Measurements from ENCODE around the gene TREH.
"Not testable (repeated sequence)": the region's sequence is repeated elsewhere in the genome, so short reads cannot be mapped to it uniquely, and the experiment has no call there.

TREH gene

DNA sequence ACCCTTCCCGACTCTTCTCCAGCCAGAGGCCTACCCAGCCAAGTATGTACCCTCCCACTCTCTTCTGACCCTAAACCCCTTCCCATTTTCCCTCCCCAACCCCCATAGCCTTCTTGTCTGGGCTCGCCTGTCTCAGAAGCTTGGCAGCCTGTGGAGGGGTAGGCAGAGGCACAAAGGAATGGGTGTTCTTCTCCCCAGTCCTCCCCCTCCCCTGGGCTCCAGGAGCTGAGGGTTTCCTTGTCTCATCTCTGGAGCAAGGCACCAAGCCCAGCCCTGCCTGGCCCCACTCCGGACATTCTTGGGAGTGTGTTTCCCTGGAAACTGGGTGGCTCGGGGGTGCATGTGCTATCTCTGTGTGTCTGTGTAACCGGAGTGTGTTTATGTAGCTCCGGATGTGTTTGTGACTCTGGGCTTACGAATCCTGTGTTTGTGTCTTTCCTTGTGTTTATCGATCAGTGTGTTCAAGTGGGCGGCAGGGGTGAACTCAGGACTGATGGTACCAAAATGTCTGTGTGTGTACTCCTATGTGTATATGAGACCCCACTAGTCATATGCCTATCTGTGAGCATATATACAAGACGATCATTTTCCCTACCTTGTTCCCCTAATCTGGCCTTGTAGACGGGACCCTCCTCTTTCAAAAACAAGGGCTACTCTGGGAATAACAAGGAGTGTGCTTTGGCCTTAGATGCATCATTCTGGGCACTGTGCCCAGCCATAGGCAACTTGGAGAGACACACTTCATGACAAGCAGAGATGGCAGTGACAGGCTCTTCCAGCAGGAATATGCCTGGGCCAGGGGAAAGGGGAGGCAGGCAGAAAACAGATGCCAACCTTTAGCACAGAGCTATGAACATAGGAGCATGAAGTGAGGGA lies 61.1 kb downstream of the TREH start:
- no peak for DNase-seq (ENCODE audit: extremely low read depth in 1 of 2, low read depth in 1 of 2)

GRCh38 chr11:118615976-118616371 lies 63.5 kb downstream of the TREH start:
- DNase-seq (ENCODE audit: extremely low read depth in 1 of 2, low read depth in 1 of 2), result no peak

DNA sequence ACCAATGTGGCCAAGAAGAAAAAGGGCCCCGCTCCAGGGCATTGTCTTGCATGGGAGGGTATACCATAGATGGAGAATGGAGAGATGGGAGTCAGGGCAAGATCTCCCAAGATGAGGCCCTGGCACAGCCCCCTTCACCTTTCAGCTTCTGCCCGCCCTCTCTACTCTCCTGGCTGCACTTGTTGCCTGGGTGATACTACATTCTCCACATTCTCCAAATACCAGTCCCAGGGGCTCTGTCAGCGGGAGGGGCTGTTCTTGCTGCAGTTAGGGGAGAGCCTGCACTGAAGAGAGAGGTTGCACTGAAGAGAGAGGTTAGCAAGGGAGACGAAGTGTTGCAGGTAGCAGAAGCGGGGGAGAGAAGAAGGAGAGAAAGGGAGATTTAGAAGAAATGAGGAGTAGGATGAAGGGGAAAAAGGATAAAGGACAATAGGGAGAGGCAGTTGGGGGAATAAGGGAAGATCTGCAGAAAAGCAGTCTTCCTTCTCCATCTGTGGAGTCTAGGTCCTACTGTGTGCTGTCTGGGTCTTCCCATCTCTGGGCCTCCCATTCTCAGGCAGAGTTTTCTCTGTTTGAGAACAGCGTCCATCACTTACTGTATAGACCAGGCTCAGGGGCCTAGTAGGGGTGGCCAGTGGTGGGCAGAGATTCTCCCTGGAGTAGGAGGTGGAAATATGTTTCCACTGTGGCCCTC lies 64.0 kb downstream of the TREH start:
- no peak for DNase-seq (ENCODE audit: extremely low read depth in 1 of 2, low read depth in 1 of 2)

- DNase-seq (ENCODE audit: extremely low read depth in 1 of 2, low read depth in 1 of 2), result no peak
Observed at GRCh38 chr11:118614511-118614910, 64.9 kb downstream of the TREH start.

- DNase-seq (ENCODE audit: extremely low read depth in 1 of 2, low read depth in 1 of 2), result no peak
Observed at GRCh38 chr11:118612378-118612777, 67.1 kb downstream of the TREH start.

GRCh38 chr11:118611433-118611795 lies 68.0 kb downstream of the TREH start:
- DNase-seq (ENCODE audit: extremely low read depth in 1 of 2, low read depth in 1 of 2), result not testable (repeated sequence)

GRCh38 chr11:118610773-118611432 lies 68.5 kb downstream of the TREH start:
- peak; percentile 64 to 84 for DNase-seq (ENCODE audit: extremely low read depth in 1 of 2, low read depth in 1 of 2)

GRCh38 chr11:118610225-118610772 lies 69.2 kb downstream of the TREH start:
- DNase-seq (ENCODE audit: extremely low read depth in 1 of 2, low read depth in 1 of 2), result no peak

DNA sequence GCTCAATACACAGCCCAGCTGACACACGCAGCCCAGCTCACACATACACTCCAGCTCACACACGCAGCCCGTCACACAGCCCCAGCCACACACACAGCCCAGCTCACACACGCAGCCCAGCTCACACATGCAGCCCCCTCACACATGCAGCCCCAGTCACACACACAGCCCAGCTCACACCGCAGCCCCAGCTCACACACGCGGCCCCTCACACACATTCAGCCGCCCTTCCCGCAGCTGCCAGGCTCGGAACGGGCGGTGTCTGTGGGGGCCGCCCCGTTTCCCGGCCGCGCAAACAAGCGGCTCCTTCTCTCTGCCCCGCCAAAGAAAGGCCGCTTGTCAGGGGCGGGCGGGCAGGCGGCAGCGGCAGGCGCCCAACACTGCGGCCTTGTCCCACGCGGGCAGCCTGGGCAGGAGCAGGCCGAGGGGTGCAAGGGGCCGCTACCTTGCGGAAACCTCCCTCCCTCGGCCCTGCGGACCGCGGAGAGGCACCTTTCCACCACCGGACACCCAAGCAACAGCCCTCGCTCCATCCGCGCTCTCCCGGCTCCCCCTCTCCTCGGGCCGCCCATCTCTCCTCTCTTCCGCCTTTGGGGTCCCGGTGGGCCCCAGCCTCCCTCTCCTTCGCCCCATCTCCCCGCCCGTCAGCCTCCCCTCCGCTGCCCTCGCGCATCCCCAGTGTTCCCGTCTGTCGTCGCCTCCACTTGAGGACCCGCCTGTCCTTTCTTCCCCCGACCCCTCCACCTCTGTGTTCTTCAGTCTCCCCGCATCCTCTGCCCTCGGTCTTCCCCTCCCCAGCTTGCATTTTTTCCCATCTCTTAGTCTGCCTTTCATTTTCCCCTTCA lies 69.8 kb downstream of the TREH start:
- no peak for DNase-seq (ENCODE audit: extremely low read depth in 1 of 2, low read depth in 1 of 2)

DNA sequence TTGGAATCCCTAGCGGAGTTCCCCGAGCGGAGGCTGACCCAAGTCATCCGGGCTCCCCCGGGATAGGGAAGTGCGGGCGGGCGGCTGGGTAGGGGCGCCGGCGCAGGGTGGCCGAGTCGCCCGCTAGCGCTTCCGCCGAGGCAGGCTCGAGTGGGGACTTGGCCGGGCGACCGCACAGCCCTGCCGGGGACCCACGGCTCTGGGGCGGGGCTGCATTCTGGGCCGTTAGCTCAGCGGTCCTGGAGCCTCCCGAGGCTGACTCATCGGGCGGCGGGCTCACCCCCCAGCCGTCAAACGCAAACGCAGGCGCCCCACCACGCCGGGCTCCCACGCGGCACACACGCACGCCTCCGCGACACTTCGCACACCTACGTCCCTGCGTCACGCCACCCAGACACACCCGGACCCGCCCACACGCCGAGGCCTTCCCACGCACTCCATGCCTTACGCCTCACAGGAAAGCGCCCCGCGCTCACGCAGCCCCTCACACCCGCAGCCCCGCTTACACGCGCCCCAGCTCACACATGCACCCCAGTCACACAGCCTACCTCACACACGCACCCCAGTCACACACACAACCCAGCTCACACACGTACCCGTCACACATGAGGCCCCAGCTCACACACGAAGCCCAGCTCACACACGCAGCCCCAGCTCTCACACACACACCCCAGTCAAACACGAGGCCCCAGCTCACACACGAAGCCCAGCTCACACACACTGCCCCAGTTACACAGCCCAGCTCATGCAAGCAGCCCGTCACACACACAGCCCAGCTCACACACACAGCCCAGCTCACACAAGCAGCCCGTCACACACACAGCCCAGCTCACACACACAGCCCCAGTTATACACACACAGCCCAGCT lies 70.9 kb downstream of the TREH start:
- peak; percentile 72 to 89 for DNase-seq (ENCODE audit: extremely low read depth in 1 of 2, low read depth in 1 of 2)

- DNase-seq (ENCODE audit: extremely low read depth in 1 of 2, low read depth in 1 of 2), result no peak
Observed at GRCh38 chr11:118607401-118608359, 71.8 kb downstream of the TREH start, which contains the start of gene PHLDB1. TSS of gene PHLDB1 (plus strand) at chr11:118607615. CDS start at chr11:118613837, 6,222 bp downstream.
